Left forelimb (tissue), 1 donor: ENCODE measurements around the gene EGR2.

Source experiments
- DNase-seq: peaks from one replicate; pipeline ENCODE4 v3.0.0-alpha.2; 2018; ENCODE audit warnings: low spot score

The EGR2 gene

GRCh38 chr10:62816331-62817120, at the start of gene EGR2:
Gene EGR2 (minus strand): TSS chr10:62816366. CDS start chr10:62816029, 337 bp downstream.
- DNase-seq: peak; percentile 96

DNA sequence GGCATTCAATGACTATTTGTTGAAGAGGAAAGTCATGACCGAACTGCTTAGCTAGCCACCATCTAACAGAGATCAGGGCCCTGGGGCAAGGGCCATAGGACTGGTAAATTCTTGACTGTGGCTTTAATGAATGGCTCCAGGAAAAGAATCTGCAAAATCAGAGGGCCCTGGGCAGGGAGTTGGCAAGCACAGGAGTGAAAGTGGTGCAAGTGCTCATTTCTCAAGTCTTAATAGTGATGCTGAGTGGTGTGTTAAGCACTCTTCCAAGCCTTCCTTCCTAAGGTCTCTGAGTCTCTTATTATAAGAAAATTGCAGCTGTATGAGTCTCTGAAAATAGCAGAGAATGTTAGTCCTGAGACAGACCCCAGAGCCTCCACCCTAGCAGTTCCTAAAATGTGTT, 46.3 kb upstream of the EGR2 start:
- no peak for DNase-seq

- DNase-seq: no peak
Measured at GRCh38 chr10:62861507-62861906, 45.3 kb upstream of the EGR2 start.

DNA sequence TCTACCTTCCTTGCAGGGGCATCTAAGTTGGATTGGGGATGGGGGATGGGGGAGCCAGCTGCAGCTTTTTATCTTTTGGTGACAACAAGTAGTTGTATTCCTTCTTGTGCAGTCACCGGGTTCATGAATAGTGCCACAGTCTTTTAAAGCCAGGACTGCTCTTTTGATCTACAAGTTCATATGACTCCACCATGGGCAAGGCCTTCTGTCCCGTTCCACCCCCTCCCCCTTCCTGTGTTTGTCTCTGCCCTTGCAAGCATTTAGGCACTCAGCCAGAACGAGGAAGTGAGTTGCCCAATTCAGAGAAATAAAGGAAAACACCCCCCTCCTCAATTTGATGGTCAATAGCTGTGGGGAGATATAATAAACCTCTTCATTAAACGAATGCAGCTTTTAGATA, 44.8 kb upstream of the EGR2 start:
- DNase-seq: no peak

DNA sequence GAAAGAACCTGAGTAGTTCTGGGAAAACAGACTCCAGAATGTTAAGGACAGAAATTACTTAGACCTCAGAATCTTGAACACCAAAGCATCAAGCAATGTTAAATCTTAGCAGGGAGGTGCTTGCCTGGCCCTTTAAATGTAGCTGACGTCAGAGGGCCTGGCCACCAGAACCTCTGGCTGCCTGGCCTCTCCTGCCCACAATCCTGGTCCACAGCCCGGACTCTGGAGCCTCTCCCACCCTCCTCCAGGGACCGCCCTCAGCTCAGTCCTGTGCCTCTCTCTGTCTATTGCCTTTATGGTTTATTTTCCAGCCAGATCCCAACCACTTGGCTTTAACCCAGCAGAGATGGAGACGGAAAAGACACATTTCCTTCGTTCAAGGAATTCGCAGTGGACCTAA, 42.2 kb upstream of the EGR2 start:
- no peak for DNase-seq

- no peak for DNase-seq
Measured at GRCh38 chr10:62856021-62856420, 39.9 kb upstream of the EGR2 start.

DNA sequence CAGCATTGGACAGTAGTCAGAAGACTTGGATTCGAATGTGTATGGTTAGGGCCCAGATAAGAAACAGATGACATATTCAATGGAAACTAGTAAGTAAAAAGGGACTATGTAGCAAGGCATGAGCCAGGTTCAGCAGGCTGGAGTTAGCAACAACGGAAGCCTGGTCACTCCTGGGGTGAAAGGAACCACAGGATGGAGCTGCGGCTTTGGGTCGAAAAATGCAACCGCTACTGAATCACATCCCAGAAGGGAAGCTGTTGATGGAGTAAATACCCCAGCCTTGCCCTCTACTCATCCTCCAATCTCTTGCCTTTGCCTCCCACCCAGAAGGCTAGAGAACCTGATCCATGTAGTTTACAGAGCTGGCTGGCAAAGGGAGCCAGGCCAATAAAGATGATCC, 37.5 kb upstream of the EGR2 start:
- no peak for DNase-seq

DNA sequence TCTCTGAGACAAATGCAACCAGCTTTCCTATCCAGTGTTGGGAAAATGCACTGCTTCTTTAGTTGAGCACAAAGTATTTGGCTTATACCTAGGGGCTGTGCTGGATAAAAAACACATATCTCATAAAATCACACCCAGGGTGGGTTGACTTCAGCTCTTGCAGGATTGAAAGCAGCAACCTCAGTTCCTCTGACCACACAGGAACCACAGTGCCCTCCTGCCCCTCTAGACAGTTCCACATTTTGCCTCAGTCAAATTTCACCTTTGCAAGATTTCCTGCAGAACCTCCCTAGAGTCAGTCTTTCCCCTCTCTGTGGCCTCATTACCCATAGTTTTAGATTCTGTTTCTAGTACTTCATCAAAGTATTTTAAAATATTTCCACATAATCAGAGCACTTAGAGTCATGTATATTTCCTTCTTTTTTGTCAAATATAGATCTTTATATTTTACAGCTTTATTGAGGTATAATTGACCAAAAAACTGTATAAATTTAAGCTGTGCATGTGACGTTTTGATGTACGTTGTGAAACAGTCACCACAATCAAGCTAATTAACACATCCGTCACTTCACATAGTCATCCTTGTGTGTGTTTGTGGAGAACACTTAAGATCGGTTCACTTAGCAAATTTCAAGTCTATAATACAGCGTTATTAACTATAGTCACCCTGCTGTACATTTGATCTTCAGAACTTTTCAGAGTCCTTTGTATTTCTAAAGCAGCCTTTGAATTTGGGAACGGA, 37.0 kb upstream of the EGR2 start:
- DNase-seq: no peak

GRCh38 chr10:62851442-62851841, 35.3 kb upstream of the EGR2 start:
- no peak for DNase-seq

DNA sequence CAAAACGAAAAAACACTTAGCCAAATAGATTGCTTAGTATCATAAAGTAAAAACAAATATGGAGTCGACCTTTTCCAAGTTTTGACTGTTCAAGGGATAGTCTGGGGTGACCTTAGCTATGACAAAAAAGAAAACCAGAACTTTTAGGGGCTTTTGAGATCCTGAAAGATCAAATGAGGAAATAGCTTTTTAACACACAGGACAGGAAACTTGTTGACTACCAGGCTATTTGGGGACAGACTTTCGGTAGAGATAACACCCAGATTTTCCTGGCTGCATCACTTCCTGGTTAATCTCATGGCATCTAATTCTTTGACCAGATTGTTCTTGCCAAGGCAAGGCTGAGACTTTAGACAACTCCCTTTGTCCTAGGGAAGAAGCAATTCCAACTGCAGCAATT, 34.5 kb upstream of the EGR2 start:
- no peak for DNase-seq

- DNase-seq: no peak
Measured at GRCh38 chr10:62847433-62847832, 31.3 kb upstream of the EGR2 start.

DNA sequence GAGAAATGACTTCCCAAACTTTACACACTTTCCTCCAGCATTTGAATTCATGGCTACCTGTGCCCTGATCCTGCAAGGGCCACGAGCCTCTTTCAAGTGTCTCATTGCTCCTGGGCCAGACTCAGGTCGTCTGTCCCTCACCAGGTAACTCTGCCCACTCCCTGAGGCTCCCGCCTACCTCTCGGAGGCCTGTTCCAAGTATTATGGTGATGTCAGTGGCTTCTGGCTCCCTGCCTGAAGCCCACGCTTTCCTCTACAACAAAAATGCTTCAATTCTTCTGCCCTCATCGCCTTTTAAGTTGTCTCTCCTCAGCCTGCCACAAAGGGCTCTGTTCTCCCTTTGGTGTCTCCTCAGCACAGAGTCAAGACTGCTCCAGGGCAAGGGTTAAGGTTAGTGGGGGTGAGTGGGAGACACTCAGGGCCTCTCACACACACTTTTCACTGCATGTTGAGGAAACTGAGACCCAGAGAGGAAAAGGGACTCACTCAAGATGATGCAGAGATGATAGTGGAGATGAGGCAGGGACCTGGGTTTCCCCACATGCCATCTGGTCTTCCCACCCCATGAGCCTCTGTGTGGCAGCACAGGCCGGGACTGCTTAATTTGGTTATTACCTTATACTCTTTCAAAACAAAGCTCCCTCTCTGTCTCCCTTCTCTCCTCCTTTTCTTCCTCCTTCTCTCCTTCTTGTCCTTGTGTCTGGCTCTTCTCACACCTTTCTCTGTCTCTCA, 28.3 kb upstream of the EGR2 start:
- no peak for DNase-seq

DNA sequence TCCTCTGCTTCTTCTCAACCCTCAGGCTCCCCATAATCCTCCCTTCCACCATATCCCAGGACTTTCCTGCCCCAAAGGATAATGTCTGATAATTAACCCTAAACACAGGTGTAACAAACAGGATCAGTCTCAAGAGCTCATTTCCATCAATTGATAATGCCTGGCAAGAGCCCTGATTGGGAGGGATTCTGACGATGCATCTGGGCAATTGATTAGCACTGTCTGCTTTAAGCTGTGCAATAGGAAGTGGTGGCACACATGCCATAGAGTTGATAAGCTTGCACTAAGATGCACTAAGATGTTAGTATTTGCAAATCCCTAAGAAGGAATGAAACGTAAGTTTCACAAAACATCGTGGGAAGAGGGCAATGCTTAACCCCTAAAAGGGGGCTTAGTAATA, 27.4 kb upstream of the EGR2 start:
- DNase-seq: no peak

DNA sequence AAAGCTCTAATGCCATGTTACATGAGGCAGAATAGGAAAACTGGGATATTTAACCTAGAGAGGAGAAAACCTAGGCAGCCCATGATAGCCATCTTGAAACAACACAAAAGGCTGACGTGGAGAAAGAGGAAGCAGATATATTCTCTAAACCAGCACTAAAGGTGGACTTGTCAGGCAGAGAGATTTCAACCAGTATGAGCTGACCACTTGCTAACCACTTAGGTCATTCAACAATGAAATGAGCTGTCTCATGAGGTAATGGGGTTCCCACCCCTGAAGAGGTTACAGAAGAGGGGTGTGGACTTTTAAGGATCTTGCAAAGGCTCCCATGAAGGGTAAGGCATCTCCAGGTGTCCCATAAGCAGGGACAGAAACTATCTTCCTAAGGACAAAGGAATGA, 26.8 kb upstream of the EGR2 start:
- no peak for DNase-seq

- no peak for DNase-seq
Measured at GRCh38 chr10:62839590-62839989, 23.4 kb upstream of the EGR2 start.

- DNase-seq: no peak
Measured at GRCh38 chr10:62831346-62831745, 15.2 kb upstream of the EGR2 start.

GRCh38 chr10:62830679-62831078, 14.5 kb upstream of the EGR2 start:
- DNase-seq: no peak

- DNase-seq: no peak
Measured at GRCh38 chr10:62829622-62830021, 13.5 kb upstream of the EGR2 start.

GRCh38 chr10:62826273-62826672, 10.1 kb upstream of the EGR2 start:
- DNase-seq: no peak

DNA sequence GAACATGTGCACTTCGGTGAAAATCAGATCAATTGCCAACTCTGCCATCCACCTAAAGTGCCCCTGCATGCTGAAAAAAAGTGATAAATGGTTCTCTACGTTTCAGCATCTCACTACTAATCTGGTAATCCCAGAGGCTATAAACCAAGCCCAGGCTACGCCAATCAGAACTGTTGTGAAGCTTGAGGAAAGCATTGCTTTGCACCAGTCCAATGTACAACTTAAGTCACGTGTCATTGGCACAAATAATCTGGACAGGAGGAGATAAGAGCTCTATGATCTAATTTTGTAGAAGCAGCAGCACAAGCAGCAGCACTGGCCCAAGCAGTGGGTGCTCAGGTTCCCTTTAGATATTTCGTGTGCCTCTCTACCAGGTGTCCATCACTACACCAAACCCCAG, 4.4 kb upstream of the EGR2 start:
- no peak for DNase-seq

DNA sequence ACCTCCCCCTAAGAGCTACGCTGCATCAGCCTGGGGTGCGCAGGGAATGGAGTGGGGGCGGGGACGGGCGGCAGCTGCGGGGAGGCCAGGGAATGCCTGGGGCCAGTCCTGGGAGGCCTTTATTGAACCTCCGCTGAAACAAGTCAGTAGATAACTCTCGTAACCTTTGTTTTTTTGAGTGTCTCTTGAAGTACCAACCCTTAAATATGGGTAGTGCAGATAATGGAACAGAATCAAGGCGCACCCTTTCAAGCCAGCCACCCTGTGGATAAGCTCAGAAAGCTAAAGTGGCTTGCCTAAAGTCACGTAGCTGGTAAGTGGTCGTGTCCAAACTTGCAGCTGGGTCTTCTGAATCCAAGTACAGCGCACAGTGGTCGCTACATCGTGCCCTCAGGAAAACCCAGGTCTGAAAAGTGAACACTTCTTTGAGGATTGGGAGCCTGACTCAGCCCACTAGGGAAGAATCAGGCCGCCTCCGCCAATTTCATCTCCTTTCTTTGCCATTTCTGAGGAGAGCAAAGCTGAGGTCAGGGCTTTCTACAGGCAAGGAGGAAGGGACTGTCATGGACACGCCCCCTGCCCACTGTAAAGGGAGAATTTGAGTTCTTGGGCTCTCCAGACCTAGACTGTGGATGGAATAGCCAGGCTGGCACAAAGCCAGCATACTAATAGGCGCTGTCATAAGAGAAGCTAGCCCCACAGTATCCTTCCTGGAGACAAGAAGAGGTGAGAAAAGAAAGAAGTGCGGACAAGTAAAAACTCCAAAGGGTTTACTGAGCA, 3.2 kb upstream of the EGR2 start:
- DNase-seq: no peak

DNA sequence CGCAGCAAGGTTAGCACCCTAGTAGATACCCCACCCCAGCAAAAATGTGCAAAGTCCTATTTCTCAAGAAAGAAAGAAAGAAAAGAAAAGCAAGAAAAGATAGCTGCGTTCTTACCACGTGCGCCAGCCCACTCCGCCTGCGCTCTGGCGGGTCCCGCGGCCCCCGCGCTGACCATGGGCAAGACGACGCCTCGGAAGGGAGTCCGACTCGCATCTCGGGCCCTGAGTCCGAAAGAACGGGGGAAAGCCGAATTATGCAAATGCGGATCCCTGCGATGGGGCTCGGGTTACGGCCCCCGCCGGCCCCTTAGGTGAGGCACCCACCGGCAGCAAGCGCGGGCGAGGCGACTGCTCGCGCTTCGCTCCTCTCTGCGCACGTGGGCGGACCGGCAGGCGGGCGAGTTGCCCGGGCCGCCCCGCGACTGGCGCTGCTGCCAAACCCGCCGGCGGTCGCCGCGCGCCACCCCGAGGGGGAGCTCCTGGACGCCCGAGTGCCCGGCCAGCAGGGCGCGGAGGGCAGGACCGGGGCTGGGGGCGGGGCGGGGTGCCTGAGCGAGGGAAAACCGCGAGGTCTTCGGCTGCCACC, 2.4 kb upstream of the EGR2 start:
- no peak for DNase-seq
